ENCODE measurements around the gene BTBD9. TPM values are rescaled to one million over a fixed set of nuclear protein-coding genes. Genes with fewer than 3 reads are reported as not detected.

Gene BTBD9
- total and polyA plus RNA-seq, 2 donors (not counting 3 experiments of a cell fraction or from before 2014, with no cell fraction given): 4.9 to 15.0 TPM

DNA sequence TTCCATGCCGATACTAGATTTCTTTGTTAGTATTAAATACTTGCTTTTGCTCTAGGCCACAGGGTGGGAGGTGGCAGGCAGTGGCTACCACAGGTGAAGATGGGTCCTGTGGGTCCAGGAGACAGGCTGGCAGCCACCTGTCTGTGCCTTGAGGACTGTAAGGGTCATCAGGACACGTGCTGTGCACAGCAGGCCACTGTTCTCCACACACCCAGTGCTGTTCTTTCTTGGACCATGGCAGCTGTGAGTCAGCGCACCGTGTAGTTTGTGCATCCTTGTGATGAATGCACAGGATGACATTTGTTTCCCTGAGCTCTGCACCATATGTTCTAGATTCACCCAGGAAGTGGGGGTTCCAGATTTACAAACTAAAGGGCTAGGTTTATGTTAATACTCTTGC lies 503.2 kb downstream of the BTBD9 start:
- TF ChIP-seq, protein P1, sequence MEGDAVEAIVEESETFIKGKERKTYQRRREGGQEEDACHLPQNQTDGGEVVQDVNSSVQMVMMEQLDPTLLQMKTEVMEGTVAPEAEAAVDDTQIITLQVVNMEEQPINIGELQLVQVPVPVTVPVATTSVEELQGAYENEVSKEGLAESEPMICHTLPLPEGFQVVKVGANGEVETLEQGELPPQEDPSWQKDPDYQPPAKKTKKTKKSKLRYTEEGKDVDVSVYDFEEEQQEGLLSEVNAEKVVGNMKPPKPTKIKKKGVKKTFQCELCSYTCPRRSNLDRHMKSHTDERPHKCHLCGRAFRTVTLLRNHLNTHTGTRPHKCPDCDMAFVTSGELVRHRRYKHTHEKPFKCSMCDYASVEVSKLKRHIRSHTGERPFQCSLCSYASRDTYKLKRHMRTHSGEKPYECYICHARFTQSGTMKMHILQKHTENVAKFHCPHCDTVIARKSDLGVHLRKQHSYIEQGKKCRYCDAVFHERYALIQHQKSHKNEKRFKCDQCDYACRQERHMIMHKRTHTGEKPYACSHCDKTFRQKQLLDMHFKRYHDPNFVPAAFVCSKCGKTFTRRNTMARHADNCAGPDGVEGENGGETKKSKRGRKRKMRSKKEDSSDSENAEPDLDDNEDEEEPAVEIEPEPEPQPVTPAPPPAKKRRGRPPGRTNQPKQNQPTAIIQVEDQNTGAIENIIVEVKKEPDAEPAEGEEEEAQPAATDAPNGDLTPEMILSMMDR (IDR thresholded peaks at IDR 0.05; ENCODE audit: extremely low read depth in 1 of 2, insufficient read depth in 1 of 2, low read depth in 1 of 2, low read length in 2 of 2): no peak
- no peak for TF ChIP-seq POLR2A (IDR thresholded peaks at IDR 0.05; ENCODE audit: low read depth, low read length)
- TF ChIP-seq FOS (IDR thresholded peaks at IDR 0.05; ENCODE audit: borderline replicate concordance, insufficient read depth, low read length): no peak
- TF ChIP-seq, protein P2, sequence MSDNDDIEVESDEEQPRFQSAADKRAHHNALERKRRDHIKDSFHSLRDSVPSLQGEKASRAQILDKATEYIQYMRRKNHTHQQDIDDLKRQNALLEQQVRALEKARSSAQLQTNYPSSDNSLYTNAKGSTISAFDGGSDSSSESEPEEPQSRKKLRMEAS (IDR thresholded peaks at IDR 0.05; ENCODE audit: insufficient read depth, insufficient read length): no peak
- no peak for TF ChIP-seq MYC (IDR thresholded peaks at IDR 0.05; ENCODE audit: low read depth, low read length)
- no peak for TF ChIP-seq EZH2 (IDR thresholded peaks at IDR 0.05; ENCODE audit: borderline replicate concordance, low read depth, low read length, severe bottlenecking)
- no peak for TF ChIP-seq JUN (IDR thresholded peaks at IDR 0.05; ENCODE audit: borderline replicate concordance, insufficient read depth, insufficient read length, low read depth)
- no peak for TF ChIP-seq POLR2AphosphoS5 (IDR thresholded peaks at IDR 0.05; ENCODE audit: insufficient read depth, low read depth, low read length)
- TF ChIP-seq GATA2 (IDR thresholded peaks at IDR 0.05; ENCODE audit: insufficient read depth, insufficient read length, low read depth, low read length): no peak
- Histone ChIP-seq H3K27me3 (ENCODE audit: control insufficient read depth in 2 of 2, insufficient read depth in 2 of 2, low read length in 2 of 2) (no peaks in the 10 kb centered on the region), H3K9ac (replicated peaks; ENCODE audit: extremely low read depth, insufficient read depth, low read length) (no peak overlapping the region), H2AFZ (ENCODE audit: low read depth, low read length) (no peak overlapping the region), H3K79me2 (ENCODE audit: control insufficient read depth, insufficient read depth, low read length) (peaks cover 7% of the 10 kb centered on the region), H3K36me3 (ENCODE audit: control insufficient read depth in 2 of 2, extremely low read depth in 1 of 2, insufficient read depth in 2 of 2, low read length in 2 of 2) (peaks cover 0 to 2% of the 10 kb centered on the region in 2 experiments), H3K4me2 (ENCODE audit: insufficient read depth, low read length) (no peak overlapping the region), H3K4me3 (replicated peaks in 1 of 3; ENCODE audit: insufficient read depth in 1 of 3, low read depth in 1 of 3, low read length in 3 of 3) (no peak overlapping the region), H3K9me1 (replicated peaks; ENCODE audit: control insufficient read depth, extremely low read depth, insufficient read depth, low read length) (no peaks in the 10 kb centered on the region), H4K20me1 (replicated peaks; ENCODE audit: control insufficient read depth, extremely low read depth, insufficient read depth, low read length) (no peaks in the 10 kb centered on the region), H3K27ac (ENCODE audit: insufficient read depth, low read depth, low read length) (no peak overlapping the region), H3K9me3 (replicated peaks; ENCODE audit: control insufficient read depth, insufficient read depth, low read length) (no peaks in the 10 kb centered on the region), H3K4me1 (ENCODE audit: control insufficient read depth, extremely low read depth, insufficient read depth, low read length) (no peaks in the 10 kb centered on the region)
- POLR2A ChIA-PET: no interaction called here
- no peak for FAIRE-seq
- intact Hi-C loops (cut with micrococcal nuclease): no loop called here
- BruUV-seq (replicated peaks): no TSS peak
- dilution Hi-C loops (cut with MboI; ENCODE audit: extremely low pct_ligation_motif_present, low sequenced_read_pairs): no loop called here
- CTCF ChIA-PET: interaction anchor here (0.9 to 1.1 kb wide), 2 partner anchors 9 to 357 kb away, joined by 4 read pairs; no protein-coding TSS in a partner anchor
- DNase-seq (ENCODE audit: low read depth, low spot score): no peak

Data from endothelial cell of umbilical vein (primary cell).